H1 (cell line): Measurements from ENCODE around the gene PKD1. TPM values are rescaled to one million over a fixed set of nuclear protein-coding genes. Genes with fewer than 3 reads are reported as not detected.
A peak's percentile ranks its signal among the peaks of the same experiment; 100 is the strongest.

Experiments used
- CTCF ChIA-PET: fragments of 300-600 bp; sonication (Branson Sonifier 250); formaldehyde crosslinking; loops from one replicate; lab custom pipeline; 2021; ENCODE audit not compliant: partially characterized antibody; lab: Charles Lee
- POLR2A ChIA-PET: fragments of 300-600 bp; sonication (Branson Sonifier 250); formaldehyde crosslinking; loops from one replicate; lab custom pipeline; 2021; ENCODE audit warnings: inconsistent platforms; ENCODE audit not compliant: partially characterized antibody; lab: Charles Lee
- DNase-seq, 2 experiments: peaks; one replicate each; pipeline versions ENCODE4 v3.0.0 to v3.0.0-alpha.2; 2010 to 2022; ENCODE audit warnings: low spot score in 2 of 2, low read depth in 1 of 2, mixed read lengths in 1 of 2
- FAIRE-seq: peaks from 2 replicates; lab custom pipeline; 2011; peaks lifted over from hg19 to GRCh38; lab: Jason Lieb, UNC
- H2AFZ ChIP-seq: 2 replicates; pipeline ENCODE4 v1.8.1; 2012; ENCODE audit warnings: low read length, inconsistent platforms
- H2AK5ac ChIP-seq: 2 replicates; pipeline ENCODE4 v1.6.1; 2013; ENCODE audit warnings: low read depth, low read length
- H2BK120ac ChIP-seq: replicated peaks from 2 replicates; pipeline ENCODE3; 2013; ENCODE audit warnings: low read depth, low read length, inconsistent platforms
- H2BK12ac ChIP-seq: 2 replicates; pipeline ENCODE4 v1.6.1; 2013; ENCODE audit warnings: low read depth, low read length
- H2BK15ac ChIP-seq: 2 replicates; pipeline ENCODE4 v1.6.1; 2013; ENCODE audit warnings: low read length
- H2BK20ac ChIP-seq: 2 replicates; pipeline ENCODE4 v1.6.1; 2013; ENCODE audit warnings: low read length
- H2BK5ac ChIP-seq: 2 replicates; pipeline ENCODE4 v1.6.1; 2013; ENCODE audit warnings: low read depth, low read length
- H3K14ac ChIP-seq: 2 replicates; pipeline ENCODE4 v1.6.1; 2013; ENCODE audit warnings: inconsistent platforms; ENCODE audit not compliant: insufficient read length
- H3K18ac ChIP-seq: 2 replicates; pipeline ENCODE4 v1.6.1; 2013; ENCODE audit warnings: low read length; ENCODE audit errors: extremely low read depth
- H3K23ac ChIP-seq: 2 replicates; pipeline ENCODE4 v1.6.1; 2013; ENCODE audit warnings: inconsistent platforms; ENCODE audit not compliant: insufficient read length
- H3K23me2 ChIP-seq: 2 replicates; pipeline ENCODE4 v1.6.1; 2013; ENCODE audit warnings: low read depth, low read length
- H3K27ac ChIP-seq: 2 replicates; pipeline ENCODE4 v1.6.1; 2011; ENCODE audit warnings: low read depth, low read length, inconsistent platforms
- H3K27me3 ChIP-seq, 4 experiments: replicated peaks in 1 of 4; 1 replicate in 1 of 4; 2 replicates in 3 of 4; pipeline versions ENCODE4 v1.6.1 to v1.8.1; 2011 to 2013; ENCODE audit warnings: low read length in 3 of 4, mild to moderate bottlenecking in 3 of 4, inconsistent platforms in 2 of 4, mixed read lengths in 2 of 4, moderate library complexity in 1 of 4; ENCODE audit not compliant: control insufficient read depth in 3 of 4, insufficient read depth in 3 of 4; ENCODE audit errors: extremely low read depth in 1 of 4
- H3K36me3 ChIP-seq, 4 experiments: 2 replicates each; pipeline versions ENCODE4 v1.6.1 to v1.8.1; 2011 to 2013; ENCODE audit warnings: mild to moderate bottlenecking in 4 of 4, low read length in 3 of 4, moderate library complexity in 2 of 4, control low read depth in 1 of 4, inconsistent platforms in 1 of 4; ENCODE audit not compliant: insufficient read depth in 4 of 4, control insufficient read depth in 2 of 4
- H3K4ac ChIP-seq: replicated peaks from 2 replicates; pipeline ENCODE3; 2013; ENCODE audit warnings: low read length, low read depth, mixed read lengths, inconsistent platforms; ENCODE audit not compliant: insufficient read length
- H3K4me1 ChIP-seq, 4 experiments: replicated peaks in 1 of 4; 1 replicate in 1 of 4; 2 replicates in 3 of 4; pipeline versions ENCODE4 v1.6.1 to v1.8.1; 2011 to 2013; ENCODE audit warnings: low read length in 3 of 4, inconsistent platforms in 2 of 4, mixed read lengths in 1 of 4; ENCODE audit not compliant: insufficient read depth in 4 of 4, control insufficient read depth in 3 of 4
- H3K4me2 ChIP-seq, 2 experiments: 2 replicates each; pipeline versions ENCODE4 v1.6.1 to v1.8.1; 2011 to 2013; ENCODE audit warnings: low read depth in 2 of 2, low read length in 2 of 2, control low read depth in 1 of 2, inconsistent platforms in 1 of 2, mild to moderate bottlenecking in 1 of 2; ENCODE audit not compliant: insufficient read depth in 1 of 2
- H3K4me3 ChIP-seq, 4 experiments: fragments of 200-600, 300-600 bp in 1 of 4; sonication (generic), shearing (Covaris generic), sonication (Bioruptor Twin) in 1 of 4; 2 replicates each; pipeline versions ENCODE4 v1.5.1 to v1.8.1; 2011 to 2016; ENCODE audit warnings: low read length in 4 of 4, low read depth in 3 of 4, control low read depth in 2 of 4, inconsistent platforms in 2 of 4, mild to moderate bottlenecking in 2 of 4, mixed read lengths in 1 of 4, moderate library complexity in 1 of 4; ENCODE audit not compliant: insufficient read depth in 2 of 4; ENCODE audit errors: extremely low read depth in 1 of 4
- H3K56ac ChIP-seq: replicated peaks from 2 replicates; pipeline ENCODE3; 2013; ENCODE audit warnings: low read depth, mild to moderate bottlenecking, mixed read lengths, low read length, inconsistent platforms; ENCODE audit not compliant: insufficient read length
- H3K79me1 ChIP-seq: 2 replicates; pipeline ENCODE4 v1.6.1; 2013; ENCODE audit warnings: low read depth, low read length, control low read depth
- H3K79me2 ChIP-seq, 2 experiments: 2 replicates each; pipeline versions ENCODE4 v1.6.1 to v1.8.1; 2012 to 2013; ENCODE audit warnings: low read length in 2 of 2, mild to moderate bottlenecking in 2 of 2, inconsistent platforms in 1 of 2; ENCODE audit not compliant: insufficient read depth in 2 of 2, control insufficient read depth in 1 of 2
- H3K9ac ChIP-seq, 4 experiments: replicated peaks in 1 of 4; 1 replicate in 1 of 4; 2 replicates in 3 of 4; pipeline versions ENCODE4 v1.6.1 to v1.8.1; 2011 to 2013; ENCODE audit warnings: low read depth in 3 of 4, low read length in 3 of 4, control low read depth in 2 of 4, mild to moderate bottlenecking in 2 of 4, moderate library complexity in 2 of 4, inconsistent platforms in 1 of 4; ENCODE audit errors: extremely low read depth in 1 of 4
- H3K9me3 ChIP-seq, 2 experiments: 2 replicates each; pipeline versions ENCODE4 v1.6.1 to v1.8.1; 2012 to 2013; ENCODE audit warnings: mild to moderate bottlenecking in 2 of 2, moderate library complexity in 2 of 2, control low read depth in 1 of 2, inconsistent platforms in 1 of 2, low read depth in 1 of 2, low read length in 1 of 2, mixed read lengths in 1 of 2; ENCODE audit not compliant: insufficient read depth in 2 of 2
- H4K20me1 ChIP-seq, 2 experiments: replicated peaks in 1 of 2; 2 replicates each; pipeline versions ENCODE3 to v1.8.1; 2011 to 2013; ENCODE audit warnings: inconsistent platforms in 2 of 2, low read length in 2 of 2, mild to moderate bottlenecking in 1 of 2; ENCODE audit not compliant: insufficient read depth in 2 of 2, control insufficient read depth in 1 of 2
- H4K5ac ChIP-seq: 2 replicates; pipeline ENCODE4 v1.6.1; 2013; ENCODE audit warnings: low read length, low read depth, mixed read lengths, inconsistent platforms; ENCODE audit not compliant: insufficient read length
- H4K8ac ChIP-seq: 2 replicates; pipeline ENCODE4 v1.8.0; 2013; ENCODE audit warnings: mild to moderate bottlenecking, moderate library complexity, low read length, inconsistent platforms; ENCODE audit not compliant: insufficient read depth; ENCODE audit errors: extremely low read depth
- H4K91ac ChIP-seq: replicated peaks from 2 replicates; pipeline ENCODE3; 2013; ENCODE audit warnings: low read length, mixed read lengths, inconsistent platforms; ENCODE audit not compliant: insufficient read length
- CREB1 ChIP-seq: IDR thresholded peaks from 2 replicates; pipeline ENCODE4 v1.6.1; 2012; ENCODE audit warnings: inconsistent platforms
- NRF1 ChIP-seq: IDR thresholded peaks from 2 replicates; pipeline ENCODE4 v1.6.1; 2011; ENCODE audit warnings: mild to moderate bottlenecking, low read depth, low read length, improper control_type of control experiment
- RAD21 ChIP-seq, 2 experiments: IDR thresholded peaks in 1 of 2; conservative IDR thresholded peaks in 1 of 2; 2 replicates each; pipeline ENCODE4 v1.6.1; 2011; ENCODE audit warnings: low read depth in 2 of 2, low read length in 2 of 2, improper control_type of control experiment in 1 of 2, inconsistent platforms in 1 of 2, mild to moderate bottlenecking in 1 of 2, moderate library complexity in 1 of 2
- WGBS, 2 experiments: shearing (Covaris generic) in 1 of 2; methylation state at CpG; one replicate each; pipeline versions ENCODE4 v1.1.6 to v1.1.7; 2013 to 2015; ENCODE audit warnings: low lambda C conversion rate in 2 of 2, mixed read lengths in 2 of 2, inconsistent platforms in 1 of 2, low coverage in 1 of 2, missing lambda C conversion rate in 1 of 2; ENCODE audit not compliant: insufficient replicate concordance in 2 of 2, insufficient coverage in 1 of 2, insufficient read length in 1 of 2; ENCODE audit errors: extremely low coverage in 1 of 2, missing lambda C conversion rate in 1 of 2; 5-methylcytosine and 5-hydroxymethylcytosine counted together
- polyA plus RNA-seq, 7 experiments: library from polyadenylated mRNA; depleted of rRNA in 3 of 7; stranded (reverse) in 5 of 7; unstranded in 2 of 7; fragments of >200 nt in 5 of 7; fragments of 200-250 nt in 2 of 7; gene quantifications; 1 replicate in 5 of 7; 2 replicates in 1 of 7; 4 replicates in 1 of 7; pipeline versions ENCODE4 v1.2.1 to v1.2.3, GENCODE V29; 2011 to 2013; ENCODE audit warnings: missing spikeins in 2 of 7, mixed read lengths in 2 of 7
- total RNA-seq: library from RNA; stranded (reverse); fragmentation: NEBNext Ultra II Directional; extraction: Animal tissue kit (Norgen Biotek cat#: 25700); gene quantifications from 2 replicates; pipeline ENCODE4 v1.2.1, GENCODE V29; 2021
- TF ChIP-seq, protein P1 (sequence below), 3 experiments: IDR thresholded peaks; 1 replicate in 2 of 3; 2 replicates in 1 of 3; pipeline versions ENCODE4 v1.5.1 to v1.6.1; 2011; ENCODE audit warnings: low read length in 3 of 3, mild to moderate bottlenecking in 3 of 3, inconsistent platforms in 2 of 3, low read depth in 1 of 3, moderate library complexity in 1 of 3; ENCODE audit not compliant: insufficient read depth in 1 of 3; ENCODE audit errors: control extremely low read depth in 1 of 3

Gene PKD1
- total and polyA plus RNA-seq, 2 of the 8 experiments (the other 6 are each of a cell fraction or from before 2014, with no cell fraction given), result 40.6 to 52.7 TPM

DNA sequence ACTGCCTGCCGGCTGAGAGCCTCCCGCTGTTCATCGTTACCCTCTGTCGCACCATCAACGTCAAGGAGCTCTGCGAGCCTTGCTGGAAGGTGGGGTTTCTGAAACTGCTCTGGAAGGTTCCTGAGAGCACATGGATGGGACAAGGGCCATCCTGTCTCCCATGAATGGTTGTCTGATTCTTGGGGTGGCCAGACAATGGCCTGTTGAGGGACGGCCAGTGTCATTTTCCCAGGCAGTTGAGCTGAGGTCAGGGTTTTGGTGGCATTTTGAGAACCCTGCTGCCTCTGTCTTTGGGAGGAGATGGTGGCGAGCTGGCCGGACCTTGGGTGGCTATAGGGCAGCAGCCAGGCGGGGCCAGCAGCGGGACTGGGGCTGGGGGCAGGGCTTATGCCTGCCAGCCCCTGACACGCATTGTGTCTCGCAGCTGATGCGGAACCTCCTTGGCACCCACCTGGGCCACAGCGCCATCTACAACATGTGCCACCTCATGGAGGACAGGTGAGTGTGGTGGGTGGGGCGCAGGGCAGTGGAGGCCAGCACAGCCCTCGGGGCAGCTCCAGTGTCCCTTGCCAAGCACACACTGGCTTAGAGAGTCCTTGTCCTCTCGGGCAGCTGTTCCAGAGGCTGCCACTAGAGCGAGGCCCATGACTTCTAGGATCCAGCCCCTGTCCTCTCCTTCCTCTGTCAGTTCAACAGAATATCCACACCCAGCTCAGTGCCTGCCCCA, 78.9 kb downstream of the PKD1 start:
- no peaks in the 10 kb centered on the region for H3K4me1 ChIP-seq
- no peak overlapping the region for H2BK15ac ChIP-seq
- H3K18ac ChIP-seq, result no peak overlapping the region
- peaks cover 0 to 5% (median 4%) of the 10 kb centered on the region in 4 experiments; a peak in 3 of 8 replicates for H3K36me3 ChIP-seq
- H4K5ac ChIP-seq, result no peak overlapping the region
- H4K20me1 ChIP-seq, result peaks cover 2 to 11% of the 10 kb centered on the region in 2 experiments
- H3K9me3 ChIP-seq, result no peaks in the 10 kb centered on the region
- DNase-seq (no peak), FAIRE-seq (no peak)
- no peaks in the 10 kb centered on the region for H3K23me2 ChIP-seq
- H3K4ac ChIP-seq, result no peak overlapping the region
- no peak for TF ChIP-seq NRF1
- no peak for TF ChIP-seq CREB1
- TF ChIP-seq, protein P1, sequence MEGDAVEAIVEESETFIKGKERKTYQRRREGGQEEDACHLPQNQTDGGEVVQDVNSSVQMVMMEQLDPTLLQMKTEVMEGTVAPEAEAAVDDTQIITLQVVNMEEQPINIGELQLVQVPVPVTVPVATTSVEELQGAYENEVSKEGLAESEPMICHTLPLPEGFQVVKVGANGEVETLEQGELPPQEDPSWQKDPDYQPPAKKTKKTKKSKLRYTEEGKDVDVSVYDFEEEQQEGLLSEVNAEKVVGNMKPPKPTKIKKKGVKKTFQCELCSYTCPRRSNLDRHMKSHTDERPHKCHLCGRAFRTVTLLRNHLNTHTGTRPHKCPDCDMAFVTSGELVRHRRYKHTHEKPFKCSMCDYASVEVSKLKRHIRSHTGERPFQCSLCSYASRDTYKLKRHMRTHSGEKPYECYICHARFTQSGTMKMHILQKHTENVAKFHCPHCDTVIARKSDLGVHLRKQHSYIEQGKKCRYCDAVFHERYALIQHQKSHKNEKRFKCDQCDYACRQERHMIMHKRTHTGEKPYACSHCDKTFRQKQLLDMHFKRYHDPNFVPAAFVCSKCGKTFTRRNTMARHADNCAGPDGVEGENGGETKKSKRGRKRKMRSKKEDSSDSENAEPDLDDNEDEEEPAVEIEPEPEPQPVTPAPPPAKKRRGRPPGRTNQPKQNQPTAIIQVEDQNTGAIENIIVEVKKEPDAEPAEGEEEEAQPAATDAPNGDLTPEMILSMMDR (IDR thresholded peaks at IDR 0.05; ENCODE audit: control extremely low read depth in 1 of 3, insufficient read depth in 1 of 3, low read depth in 1 of 3, low read length in 3 of 3), result peak in 2 of 3 experiments; percentile 43 to 53; a peak in 3 of 4 replicates
- peak; percentile 15 to 17; a peak in 2 of 4 replicates for TF ChIP-seq RAD21 (IDR thresholded peaks at IDR 0.05 in 1 of 2, conservative IDR thresholded peaks at IDR 0.05 in 1 of 2; ENCODE audit: low read depth in 2 of 2, low read length in 2 of 2)
- TF ChIP-seq, all 59 proteins: peak for 2
- Histone ChIP-seq H3K79me2 (no peaks in the 10 kb centered on the region), H4K8ac (no peak overlapping the region), H2AFZ (no peak overlapping the region), H3K4me3 (no peak overlapping the region), H3K56ac (no peak overlapping the region), H3K23ac (no peak overlapping the region), H2BK120ac (no peak overlapping the region), H3K4me2 (no peak overlapping the region), H2BK20ac (no peak overlapping the region), H3K14ac (no peak overlapping the region), H2AK5ac (no peak overlapping the region), H3K9ac (no peak overlapping the region), H4K91ac (no peak overlapping the region), H3K27ac (no peak overlapping the region; the same call in 1 of the 2 replicates), H3K79me1 (no peaks in the 10 kb centered on the region), H3K27me3 (no peaks in the 10 kb centered on the region), H2BK5ac (no peak overlapping the region), H2BK12ac (no peak overlapping the region)
- POLR2A ChIA-PET, result interaction anchor here (1.0 to 2.3 kb wide), 6 partner anchors 9 to 99 kb away, joined by 3 to 12 read pairs (median 4); partner anchors contain the start of genes NTHL1, TRAF7 and TSC2
- 89% methylated on average over 17 of the region's 19 CpGs; no CpG with 5 or more reads in 1 of the 2 experiments for WGBS, 2 experiments
- CTCF ChIA-PET, result interaction anchor here (0.7 to 2.6 kb wide), 25 partner anchors 9 to 96 kb away, joined by 3 to 22 read pairs (median 5); partner anchors contain the start of genes NPW, NTHL1 and TSC2
